Endothelial cell of umbilical vein (primary cell): ENCODE measurements around the gene VIM.

Source experiments
- EZH2 ChIP-seq: IDR thresholded peaks from 2 replicates; pipeline ENCODE4 v1.6.1; 2012; ENCODE audit warnings: borderline replicate concordance, low read depth, mild to moderate bottlenecking, moderate library complexity, low read length, inconsistent platforms; ENCODE audit not compliant: severe bottlenecking
- FOS ChIP-seq: IDR thresholded peaks from 2 replicates; pipeline ENCODE4 v1.6.1; 2011; ENCODE audit warnings: mild to moderate bottlenecking, low read length, moderate library complexity, borderline replicate concordance; ENCODE audit not compliant: insufficient read depth
- GATA2 ChIP-seq: IDR thresholded peaks from 2 replicates; pipeline ENCODE4 v1.7.0; 2011; ENCODE audit warnings: low read depth, mild to moderate bottlenecking, moderate library complexity, mixed read lengths, low read length; ENCODE audit not compliant: insufficient read length, insufficient read depth
- MYC ChIP-seq: IDR thresholded peaks from one replicate; pipeline ENCODE4 v1.6.1; 2011; ENCODE audit warnings: mild to moderate bottlenecking, low read depth, low read length
- POLR2A ChIP-seq: IDR thresholded peaks from 2 replicates; pipeline ENCODE4 v1.6.1; 2012; ENCODE audit warnings: low read depth, mild to moderate bottlenecking, control low read depth, low read length
- POLR2AphosphoS5 ChIP-seq: IDR thresholded peaks from 2 replicates; pipeline ENCODE4 v1.6.1; 2012; ENCODE audit warnings: low read depth, mild to moderate bottlenecking, control low read depth, low read length, moderate library complexity; ENCODE audit not compliant: insufficient read depth
- TF ChIP-seq, protein P1 (sequence below), 2 donors: IDR thresholded peaks; 1 replicate in 1 of 2; 2 replicates in 1 of 2; pipeline ENCODE4 v1.5.1; 2011; ENCODE audit warnings: low read length in 2 of 2, mild to moderate bottlenecking in 2 of 2, moderate library complexity in 2 of 2, control low read depth in 1 of 2, inconsistent platforms in 1 of 2, low read depth in 1 of 2; ENCODE audit not compliant: insufficient read depth in 1 of 2; ENCODE audit errors: extremely low read depth in 1 of 2
- TF ChIP-seq, protein P2 (sequence below): IDR thresholded peaks from 2 replicates; pipeline ENCODE4 v1.6.1; 2011; ENCODE audit not compliant: insufficient read depth, insufficient read length

DNA sequence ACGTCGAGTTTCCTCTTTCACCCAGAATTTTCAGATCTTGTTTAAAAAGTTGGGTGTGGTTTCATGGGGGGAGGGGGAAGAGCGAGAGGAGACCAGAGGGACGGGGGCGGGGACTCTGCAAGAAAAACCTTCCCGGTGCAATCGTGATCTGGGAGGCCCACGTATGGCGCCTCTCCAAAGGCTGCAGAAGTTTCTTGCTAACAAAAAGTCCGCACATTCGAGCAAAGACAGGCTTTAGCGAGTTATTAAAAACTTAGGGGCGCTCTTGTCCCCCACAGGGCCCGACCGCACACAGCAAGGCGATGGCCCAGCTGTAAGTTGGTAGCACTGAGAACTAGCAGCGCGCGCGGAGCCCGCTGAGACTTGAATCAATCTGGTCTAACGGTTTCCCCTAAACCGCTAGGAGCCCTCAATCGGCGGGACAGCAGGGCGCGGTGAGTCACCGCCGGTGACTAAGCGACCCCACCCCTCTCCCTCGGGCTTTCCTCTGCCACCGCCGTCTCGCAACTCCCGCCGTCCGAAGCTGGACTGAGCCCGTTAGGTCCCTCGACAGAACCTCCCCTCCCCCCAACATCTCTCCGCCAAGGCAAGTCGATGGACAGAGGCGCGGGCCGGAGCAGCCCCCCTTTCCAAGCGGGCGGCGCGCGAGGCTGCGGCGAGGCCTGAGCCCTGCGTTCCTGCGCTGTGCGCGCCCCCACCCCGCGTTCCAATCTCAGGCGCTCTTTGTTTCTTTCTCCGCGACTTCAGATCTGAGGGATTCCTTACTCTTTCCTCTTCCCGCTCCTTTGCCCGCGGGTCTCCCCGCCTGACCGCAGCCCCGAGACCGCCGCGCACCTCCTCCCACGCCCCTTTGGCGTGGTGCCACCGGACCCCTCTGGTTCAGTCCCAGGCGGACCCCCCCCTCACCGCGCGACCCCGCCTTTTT, at the start of gene VIM:
- TF ChIP-seq, protein P1, sequence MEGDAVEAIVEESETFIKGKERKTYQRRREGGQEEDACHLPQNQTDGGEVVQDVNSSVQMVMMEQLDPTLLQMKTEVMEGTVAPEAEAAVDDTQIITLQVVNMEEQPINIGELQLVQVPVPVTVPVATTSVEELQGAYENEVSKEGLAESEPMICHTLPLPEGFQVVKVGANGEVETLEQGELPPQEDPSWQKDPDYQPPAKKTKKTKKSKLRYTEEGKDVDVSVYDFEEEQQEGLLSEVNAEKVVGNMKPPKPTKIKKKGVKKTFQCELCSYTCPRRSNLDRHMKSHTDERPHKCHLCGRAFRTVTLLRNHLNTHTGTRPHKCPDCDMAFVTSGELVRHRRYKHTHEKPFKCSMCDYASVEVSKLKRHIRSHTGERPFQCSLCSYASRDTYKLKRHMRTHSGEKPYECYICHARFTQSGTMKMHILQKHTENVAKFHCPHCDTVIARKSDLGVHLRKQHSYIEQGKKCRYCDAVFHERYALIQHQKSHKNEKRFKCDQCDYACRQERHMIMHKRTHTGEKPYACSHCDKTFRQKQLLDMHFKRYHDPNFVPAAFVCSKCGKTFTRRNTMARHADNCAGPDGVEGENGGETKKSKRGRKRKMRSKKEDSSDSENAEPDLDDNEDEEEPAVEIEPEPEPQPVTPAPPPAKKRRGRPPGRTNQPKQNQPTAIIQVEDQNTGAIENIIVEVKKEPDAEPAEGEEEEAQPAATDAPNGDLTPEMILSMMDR (IDR thresholded peaks at IDR 0.05; ENCODE audit: extremely low read depth in 1 of 2, insufficient read depth in 1 of 2, low read depth in 1 of 2, low read length in 2 of 2): peak in 1 of 2 donors; percentile 16
- TF ChIP-seq POLR2AphosphoS5: peak; percentile 99
- peak; percentile 15 for TF ChIP-seq MYC
- peak; percentile 92 for TF ChIP-seq POLR2A
- TF ChIP-seq, protein P2, sequence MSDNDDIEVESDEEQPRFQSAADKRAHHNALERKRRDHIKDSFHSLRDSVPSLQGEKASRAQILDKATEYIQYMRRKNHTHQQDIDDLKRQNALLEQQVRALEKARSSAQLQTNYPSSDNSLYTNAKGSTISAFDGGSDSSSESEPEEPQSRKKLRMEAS: no peak
- peak; percentile 99 for TF ChIP-seq FOS
- no peak for TF ChIP-seq EZH2
- no peak for TF ChIP-seq GATA2
